IMR-90 (cell line): Measurements from ENCODE around the gene CLPTM1. TPM values are rescaled to one million over a fixed set of nuclear protein-coding genes. Genes with fewer than 3 reads are reported as not detected.

ENCODE experiments used
- ATAC-seq: fragments of 200-7000 bp; cut with Tn5 transposase; 2 replicates; pipeline ENCODE4 v1.9.1; 2020; ENCODE audit warnings: low read depth, mild to moderate bottlenecking, moderate library complexity
- BruUV-seq: library from RNA; stranded (reverse); fragments of 400-500 nt; replicated peaks from 2 replicates; lab custom pipeline; 2021; lab: Mats Ljungman, UMichigan
- CTCF ChIA-PET: fragments of 300-600 bp; formaldehyde crosslinking; extraction: SDS; loops from one replicate; lab custom pipeline; 2021; ENCODE audit warnings: antibody characterized with exemption; lab: Yijun Ruan, JAX
- POLR2A ChIA-PET: fragments of 300-600 bp; sonication (Branson Sonifier 250); formaldehyde crosslinking; loops from one replicate; lab custom pipeline; 2022; ENCODE audit warnings: antibody characterized with exemption; ENCODE audit not compliant: unreplicated experiment; lab: Charles Lee
- DNase-seq: peaks from one replicate; pipeline ENCODE4 v3.0.0; 2013
- H2AFZ ChIP-seq: replicated peaks from 2 replicates; pipeline ENCODE3; 2013; ENCODE audit warnings: low read length, mild to moderate bottlenecking; ENCODE audit not compliant: poor library complexity
- H2AK5ac ChIP-seq: 2 replicates; pipeline ENCODE4 v1.6.1; 2013; ENCODE audit warnings: low read depth, low read length, inconsistent platforms
- H2AK9ac ChIP-seq: replicated peaks from 2 replicates; pipeline ENCODE3; 2013; ENCODE audit warnings: mild to moderate bottlenecking, low read depth, low read length, moderate library complexity; ENCODE audit not compliant: poor library complexity
- H2BK120ac ChIP-seq: 2 replicates; pipeline ENCODE4 v1.6.1; 2013; ENCODE audit warnings: low read depth, low read length, inconsistent platforms
- H2BK15ac ChIP-seq: 3 replicates; pipeline ENCODE4 v1.6.1; 2013; ENCODE audit warnings: low read depth, low read length, inconsistent platforms
- H2BK20ac ChIP-seq: 2 replicates; pipeline ENCODE4 v1.6.1; 2013; ENCODE audit warnings: low read depth, mild to moderate bottlenecking, inconsistent platforms, low read length, moderate library complexity
- H2BK5ac ChIP-seq: 2 replicates; pipeline ENCODE4 v1.6.1; 2013; ENCODE audit warnings: mild to moderate bottlenecking, low read depth, low read length, inconsistent platforms; ENCODE audit not compliant: poor library complexity, severe bottlenecking
- H3K14ac ChIP-seq: replicated peaks from 2 replicates; pipeline ENCODE4 v1.6.1; 2013; ENCODE audit warnings: low read depth, low read length, inconsistent platforms
- H3K18ac ChIP-seq: 2 replicates; pipeline ENCODE4 v1.6.1; 2013; ENCODE audit warnings: low read depth, low read length, control low read depth
- H3K23ac ChIP-seq: 2 replicates; pipeline ENCODE4 v1.6.1; 2013; ENCODE audit warnings: low read depth, low read length, inconsistent platforms
- H3K27ac ChIP-seq: 2 replicates; pipeline ENCODE4 v1.5.1; 2013; ENCODE audit warnings: mild to moderate bottlenecking, control low read depth, low read length; ENCODE audit not compliant: insufficient read depth
- H3K27me3 ChIP-seq: 2 replicates; pipeline ENCODE4 v1.6.1; 2013; ENCODE audit warnings: low read length; ENCODE audit not compliant: control insufficient read depth, insufficient read depth
- H3K36me3 ChIP-seq: 2 replicates; pipeline ENCODE4 v1.6.1; 2013; ENCODE audit warnings: low read length, mixed read lengths; ENCODE audit not compliant: control insufficient read depth, insufficient read depth
- H3K4ac ChIP-seq: 2 replicates; pipeline ENCODE4 v1.6.1; 2013; ENCODE audit warnings: low read depth, low read length, inconsistent platforms
- H3K4me1 ChIP-seq: 2 replicates; pipeline ENCODE4 v1.6.1; 2013; ENCODE audit warnings: low read length, mixed read lengths; ENCODE audit not compliant: control insufficient read depth, insufficient read depth
- H3K4me2 ChIP-seq: 2 replicates; pipeline ENCODE4 v1.6.1; 2013; ENCODE audit warnings: low read depth, mild to moderate bottlenecking, control low read depth, low read length, moderate library complexity
- H3K4me3 ChIP-seq: 2 replicates; pipeline ENCODE4 v1.5.1; 2013; ENCODE audit warnings: low read depth, mild to moderate bottlenecking, control low read depth, low read length, moderate library complexity; ENCODE audit not compliant: insufficient read depth
- H3K56ac ChIP-seq: 2 replicates; pipeline ENCODE4 v1.6.1; 2013; ENCODE audit warnings: low read length, inconsistent platforms; ENCODE audit not compliant: insufficient read depth; ENCODE audit errors: extremely low read depth
- H3K79me1 ChIP-seq, 2 experiments: 2 replicates each; pipeline ENCODE4 v1.6.1; 2013; ENCODE audit warnings: low read length in 2 of 2, inconsistent platforms in 1 of 2, low read depth in 1 of 2
- H3K9ac ChIP-seq: 2 replicates; pipeline ENCODE4 v1.6.1; 2013; ENCODE audit warnings: low read depth, low read length, control low read depth
- H3K9me1 ChIP-seq: 2 replicates; pipeline ENCODE4 v1.6.1; 2013; ENCODE audit warnings: low read length, inconsistent platforms; ENCODE audit not compliant: insufficient read depth
- H3K9me3 ChIP-seq: 2 replicates; pipeline ENCODE4 v1.6.1; 2013; ENCODE audit warnings: low read length; ENCODE audit not compliant: control insufficient read depth, insufficient read depth
- H4K20me1 ChIP-seq: 2 replicates; pipeline ENCODE4 v1.6.1; 2013; ENCODE audit warnings: low read length, inconsistent platforms; ENCODE audit not compliant: insufficient read depth
- H4K5ac ChIP-seq: 2 replicates; pipeline ENCODE4 v1.6.1; 2013; ENCODE audit warnings: mild to moderate bottlenecking, low read depth, low read length, control low read depth
- H4K8ac ChIP-seq, 2 experiments: 2 replicates each; pipeline ENCODE4 v1.6.1; 2013; ENCODE audit warnings: low read depth in 2 of 2, low read length in 2 of 2, control low read depth in 1 of 2, inconsistent platforms in 1 of 2
- H4K91ac ChIP-seq: 2 replicates; pipeline ENCODE4 v1.6.1; 2013; ENCODE audit warnings: low read depth, low read length, inconsistent platforms; ENCODE audit not compliant: insufficient read depth
- BHLHE40 ChIP-seq: fragments of 150-350 bp; IDR thresholded peaks from 2 replicates; pipeline ENCODE4 v1.6.1; 2016; ENCODE audit warnings: mild to moderate bottlenecking, low read depth, low read length
- CHD1 ChIP-seq: IDR thresholded peaks from 2 replicates; pipeline ENCODE4 v1.6.1; 2012; ENCODE audit warnings: low read depth, low read length, improper control_type of control experiment
- FOS ChIP-seq: fragments of 150-350 bp; IDR thresholded peaks from 2 replicates; pipeline ENCODE4 v1.6.1; 2016; ENCODE audit warnings: low read depth, low read length
- MAFK ChIP-seq: IDR thresholded peaks from 2 replicates; pipeline ENCODE4 v1.6.1; 2012; ENCODE audit warnings: low read depth, low read length, improper control_type of control experiment
- MAZ ChIP-seq: IDR thresholded peaks from 2 replicates; pipeline ENCODE4 v1.6.1; 2012; ENCODE audit warnings: low read depth, mild to moderate bottlenecking, low read length, improper control_type of control experiment, moderate library complexity, borderline replicate concordance
- MXI1 ChIP-seq: IDR thresholded peaks from 2 replicates; pipeline ENCODE4 v1.6.1; 2012; ENCODE audit warnings: low read depth, mild to moderate bottlenecking, low read length, moderate library complexity, borderline replicate concordance
- NFE2L2 ChIP-seq: fragments of 150-350 bp; IDR thresholded peaks from 2 replicates; pipeline ENCODE4 v1.6.1; 2016; ENCODE audit warnings: low read depth, mild to moderate bottlenecking, low read length
- POLR2A ChIP-seq: IDR thresholded peaks from 2 replicates; pipeline ENCODE4 v1.6.1; 2012; ENCODE audit warnings: mild to moderate bottlenecking, low read depth, low read length
- RAD21 ChIP-seq: IDR thresholded peaks from 2 replicates; pipeline ENCODE4 v1.6.1; 2012; ENCODE audit warnings: low read length, improper control_type of control experiment
- RCOR1 ChIP-seq: IDR thresholded peaks from 2 replicates; pipeline ENCODE4 v1.6.1; 2012; ENCODE audit warnings: mild to moderate bottlenecking, low read length, improper control_type of control experiment; ENCODE audit not compliant: insufficient replicate concordance
- RFX5 ChIP-seq: IDR thresholded peaks from 2 replicates; pipeline ENCODE4 v1.8.0; 2012; ENCODE audit warnings: low read depth, mild to moderate bottlenecking, low read length, moderate library complexity
- SMC3 ChIP-seq: fragments of 150-350 bp; IDR thresholded peaks from 2 replicates; pipeline ENCODE4 v1.6.1; 2016; ENCODE audit warnings: low read depth, mild to moderate bottlenecking, antibody characterized with exemption, low read length, moderate library complexity
- WGBS, 2 experiments: methylation state at CpG; one replicate each; pipeline versions ENCODE4 v1.1.5 to v1.1.7; 2013; ENCODE audit warnings: missing lambda C conversion rate in 2 of 2; ENCODE audit not compliant: insufficient read length in 1 of 2; ENCODE audit errors: extremely low coverage in 2 of 2; 5-methylcytosine and 5-hydroxymethylcytosine counted together
- dilution Hi-C: fragments of 300-500 bp; cut with HindIII; formaldehyde crosslinking; loops from one replicate; pipeline ENCODE4 v1.14.3; 2018; ENCODE audit warnings: low sequenced_read_pairs; ENCODE audit not compliant: unreplicated experiment
- in situ Hi-C: fragments of 300-500 bp; cut with MboI; formaldehyde crosslinking; loops from 3 replicates; pipeline ENCODE4 v1.14.3; 2019; ENCODE audit warnings: low sequenced_read_pairs, inconsistent platforms, mixed read lengths
- intact Hi-C: fragments of 100-400 bp; cut with micrococcal nuclease; formaldehyde crosslinking; loops from 2 replicates; pipeline ENCODE4 v1.10.0; 2022
- polyA plus RNA-seq, 3 experiments: library from polyadenylated mRNA; depleted of rRNA; stranded (reverse); fragments of >200 nt; gene quantifications; 2 replicates each; pipeline ENCODE4 v1.2.3, GENCODE V29; 2012; ENCODE audit warnings: low replicate concordance in 1 of 3
- total RNA-seq: library from RNA; depleted of rRNA; stranded (reverse); fragments of >200 nt; gene quantifications from 2 replicates; pipeline ENCODE4 v1.2.3, GENCODE V29; 2012
- TF ChIP-seq, protein P1 (sequence below): conservative IDR thresholded peaks from 2 replicates; pipeline ENCODE4 v1.5.1; 2012; ENCODE audit warnings: mild to moderate bottlenecking, low read depth, low read length, improper control_type of control experiment
- TF ChIP-seq, protein P2 (sequence below): fragments of 150-350 bp; IDR thresholded peaks from 2 replicates; pipeline ENCODE4 v1.6.1; 2017; ENCODE audit warnings: mild to moderate bottlenecking, antibody characterized with exemption, low read length, low read depth
- TF ChIP-seq, protein P3 (sequence below): fragments of 150-350 bp; IDR thresholded peaks from 2 replicates; pipeline ENCODE4 v1.6.1; 2016; ENCODE audit warnings: low read depth, mild to moderate bottlenecking, low read length, moderate library complexity, borderline replicate concordance

Gene CLPTM1
- total and polyA plus RNA-seq, 2 of the 4 experiments (the other 2 are of a cell fraction), result 23.8 to 88.8 TPM

DNA sequence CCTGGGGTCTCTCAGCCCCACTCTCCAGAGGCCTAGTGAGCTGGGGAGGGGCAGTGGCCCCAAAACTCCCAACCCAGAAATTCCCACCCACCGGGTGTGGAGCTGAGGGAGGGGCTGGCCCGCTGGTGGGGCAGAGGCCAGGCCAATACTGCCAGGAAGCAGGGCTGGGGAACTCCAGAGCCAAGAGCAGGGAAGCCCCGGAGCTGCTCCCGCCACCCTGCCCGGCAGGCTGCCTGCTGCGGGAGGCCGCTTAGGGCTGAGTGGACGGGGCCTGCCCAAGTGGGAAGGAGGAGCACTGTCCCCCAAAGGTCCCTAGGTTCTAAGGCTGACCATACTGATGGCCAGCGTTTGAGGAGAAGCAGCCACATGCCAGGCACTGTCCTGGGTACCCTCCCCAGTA, 33.1 kb downstream of the CLPTM1 start:
- H4K5ac ChIP-seq, result no peak overlapping the region
- no peak overlapping the region for H3K14ac ChIP-seq
- H2BK5ac ChIP-seq, result no peak overlapping the region
- no peak overlapping the region for H3K4me3 ChIP-seq
- no peak overlapping the region for H2BK20ac ChIP-seq
- in situ Hi-C loops, result no loop called here
- H3K4me1 ChIP-seq, result no peaks in the 10 kb centered on the region
- H4K91ac ChIP-seq, result no peak overlapping the region
- no peak overlapping the region for H2AFZ ChIP-seq
- H4K8ac ChIP-seq, result no peak overlapping the region
- H2BK15ac ChIP-seq, result no peak overlapping the region
- intact Hi-C loops, result no loop called here
- peaks cover 0 to 8% of the 10 kb centered on the region in 2 experiments; a peak in 1 of 4 replicates for H3K79me1 ChIP-seq
- H3K4ac ChIP-seq, result no peak overlapping the region
- 93% methylated on average over 5 of the region's 9 CpGs; no CpG with 5 or more reads in 1 of the 2 experiments for WGBS, 2 experiments
- DNase-seq (no peak), ATAC-seq (no peak)
- H3K27ac ChIP-seq, result no peak overlapping the region
- TF ChIP-seq SMC3, result no peak
- TF ChIP-seq RAD21, result no peak
- TF ChIP-seq, protein P1, sequence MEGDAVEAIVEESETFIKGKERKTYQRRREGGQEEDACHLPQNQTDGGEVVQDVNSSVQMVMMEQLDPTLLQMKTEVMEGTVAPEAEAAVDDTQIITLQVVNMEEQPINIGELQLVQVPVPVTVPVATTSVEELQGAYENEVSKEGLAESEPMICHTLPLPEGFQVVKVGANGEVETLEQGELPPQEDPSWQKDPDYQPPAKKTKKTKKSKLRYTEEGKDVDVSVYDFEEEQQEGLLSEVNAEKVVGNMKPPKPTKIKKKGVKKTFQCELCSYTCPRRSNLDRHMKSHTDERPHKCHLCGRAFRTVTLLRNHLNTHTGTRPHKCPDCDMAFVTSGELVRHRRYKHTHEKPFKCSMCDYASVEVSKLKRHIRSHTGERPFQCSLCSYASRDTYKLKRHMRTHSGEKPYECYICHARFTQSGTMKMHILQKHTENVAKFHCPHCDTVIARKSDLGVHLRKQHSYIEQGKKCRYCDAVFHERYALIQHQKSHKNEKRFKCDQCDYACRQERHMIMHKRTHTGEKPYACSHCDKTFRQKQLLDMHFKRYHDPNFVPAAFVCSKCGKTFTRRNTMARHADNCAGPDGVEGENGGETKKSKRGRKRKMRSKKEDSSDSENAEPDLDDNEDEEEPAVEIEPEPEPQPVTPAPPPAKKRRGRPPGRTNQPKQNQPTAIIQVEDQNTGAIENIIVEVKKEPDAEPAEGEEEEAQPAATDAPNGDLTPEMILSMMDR, result no peak
- TF ChIP-seq, protein P2, sequence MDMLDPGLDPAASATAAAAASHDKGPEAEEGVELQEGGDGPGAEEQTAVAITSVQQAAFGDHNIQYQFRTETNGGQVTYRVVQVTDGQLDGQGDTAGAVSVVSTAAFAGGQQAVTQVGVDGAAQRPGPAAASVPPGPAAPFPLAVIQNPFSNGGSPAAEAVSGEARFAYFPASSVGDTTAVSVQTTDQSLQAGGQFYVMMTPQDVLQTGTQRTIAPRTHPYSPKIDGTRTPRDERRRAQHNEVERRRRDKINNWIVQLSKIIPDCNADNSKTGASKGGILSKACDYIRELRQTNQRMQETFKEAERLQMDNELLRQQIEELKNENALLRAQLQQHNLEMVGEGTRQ, result no peak
- TF ChIP-seq CHD1, result no peak
- TF ChIP-seq POLR2A, result no peak
- no peak for TF ChIP-seq RCOR1
- no peak for TF ChIP-seq MAFK
- TF ChIP-seq, protein P3, sequence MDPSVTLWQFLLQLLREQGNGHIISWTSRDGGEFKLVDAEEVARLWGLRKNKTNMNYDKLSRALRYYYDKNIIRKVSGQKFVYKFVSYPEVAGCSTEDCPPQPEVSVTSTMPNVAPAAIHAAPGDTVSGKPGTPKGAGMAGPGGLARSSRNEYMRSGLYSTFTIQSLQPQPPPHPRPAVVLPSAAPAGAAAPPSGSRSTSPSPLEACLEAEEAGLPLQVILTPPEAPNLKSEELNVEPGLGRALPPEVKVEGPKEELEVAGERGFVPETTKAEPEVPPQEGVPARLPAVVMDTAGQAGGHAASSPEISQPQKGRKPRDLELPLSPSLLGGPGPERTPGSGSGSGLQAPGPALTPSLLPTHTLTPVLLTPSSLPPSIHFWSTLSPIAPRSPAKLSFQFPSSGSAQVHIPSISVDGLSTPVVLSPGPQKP, result no peak
- no peak for TF ChIP-seq NFE2L2
- no peak for TF ChIP-seq RFX5
- TF ChIP-seq BHLHE40, result no peak
- TF ChIP-seq MAZ, result no peak
- TF ChIP-seq MXI1, result no peak
- no peak for TF ChIP-seq FOS
- H3K36me3 ChIP-seq, result peaks cover 72% of the 10 kb centered on the region
- no peak overlapping the region for H2AK9ac ChIP-seq
- no peak overlapping the region for H3K23ac ChIP-seq
- no peak overlapping the region for H2AK5ac ChIP-seq
- no TSS peak for BruUV-seq
- peaks cover 14% of the 10 kb centered on the region for H4K20me1 ChIP-seq
- no peak overlapping the region for H3K56ac ChIP-seq
- no peaks in the 10 kb centered on the region for H3K9me1 ChIP-seq
- H3K27me3 ChIP-seq, result no peaks in the 10 kb centered on the region
- dilution Hi-C loops, result no loop called here
- no peaks in the 10 kb centered on the region for H3K9me3 ChIP-seq
- H3K4me2 ChIP-seq, result no peak overlapping the region
- H3K9ac ChIP-seq, result no peak overlapping the region
- ChIA-PET CTCF (interaction anchor here (0.6 kb wide), 1 partner anchor 78 kb away, joined by 3 read pairs; no protein-coding TSS in a partner anchor), POLR2A (no interaction called here)
- H3K18ac ChIP-seq, result no peak overlapping the region
- H2BK120ac ChIP-seq, result no peak overlapping the region
